H1 (cell line): ENCODE results near the gene SRPX2.

Experiments
- ATF2 ChIP-seq: IDR thresholded peaks from 2 replicates; pipeline ENCODE4 v1.6.1; 2012; ENCODE audit warnings: low read length, inconsistent platforms
- CTCF ChIP-seq, 3 experiments: IDR thresholded peaks; 1 replicate in 2 of 3; 2 replicates in 1 of 3; pipeline versions ENCODE4 v1.5.1 to v1.6.1; 2011; ENCODE audit warnings: low read length in 3 of 3, mild to moderate bottlenecking in 3 of 3, inconsistent platforms in 2 of 3, low read depth in 1 of 3, moderate library complexity in 1 of 3; ENCODE audit not compliant: insufficient read depth in 1 of 3; ENCODE audit errors: control extremely low read depth in 1 of 3
- JUND ChIP-seq: IDR thresholded peaks from 2 replicates; pipeline ENCODE4 v1.6.1; 2011; ENCODE audit warnings: mild to moderate bottlenecking, improper control_type of control experiment, low read length
- KDM4A ChIP-seq: IDR thresholded peaks from one replicate; pipeline ENCODE4 v1.7.1; 2012; ENCODE audit warnings: low read depth, mild to moderate bottlenecking, moderate library complexity, low read length, inconsistent platforms; ENCODE audit not compliant: severe bottlenecking
- MAX ChIP-seq: IDR thresholded peaks from 2 replicates; pipeline ENCODE4 v1.6.1; 2012; ENCODE audit warnings: inconsistent platforms
- POLR2A ChIP-seq, 2 experiments: IDR thresholded peaks; 1 replicate in 1 of 2; 2 replicates in 1 of 2; pipeline ENCODE4 v1.6.1; 2011; ENCODE audit warnings: low read depth in 2 of 2, low read length in 2 of 2, mild to moderate bottlenecking in 2 of 2; ENCODE audit errors: control extremely low read depth in 1 of 2
- POLR2AphosphoS5 ChIP-seq: IDR thresholded peaks from 2 replicates; pipeline ENCODE4 v1.6.1; 2011; ENCODE audit warnings: low read depth, low read length
- RAD21 ChIP-seq, 2 experiments: IDR thresholded peaks in 1 of 2; conservative IDR thresholded peaks in 1 of 2; 2 replicates each; pipeline ENCODE4 v1.6.1; 2011; ENCODE audit warnings: low read depth in 2 of 2, low read length in 2 of 2, improper control_type of control experiment in 1 of 2, inconsistent platforms in 1 of 2, mild to moderate bottlenecking in 1 of 2, moderate library complexity in 1 of 2
- SRF ChIP-seq: IDR thresholded peaks from 2 replicates; pipeline ENCODE4 v1.6.1; 2011; ENCODE audit warnings: mild to moderate bottlenecking, low read depth, low read length, moderate library complexity
- TAF1 ChIP-seq: IDR thresholded peaks from 2 replicates; pipeline ENCODE4 v1.6.1; 2011; ENCODE audit warnings: mild to moderate bottlenecking, low read depth, low read length
- USF2 ChIP-seq: IDR thresholded peaks from 2 replicates; pipeline ENCODE4 v1.6.1; 2011; ENCODE audit warnings: low read length, improper control_type of control experiment
- ZNF274 ChIP-seq: IDR thresholded peaks from 2 replicates; pipeline ENCODE4 v1.7.0; 2012; ENCODE audit warnings: low read length, borderline replicate concordance; ENCODE audit errors: extremely low read depth

- TF ChIP-seq ATF2: no peak
- no peak for TF ChIP-seq SRF
- no peak for TF ChIP-seq RAD21 (IDR thresholded peaks at IDR 0.05 in 1 of 2, conservative IDR thresholded peaks at IDR 0.05 in 1 of 2; ENCODE audit: low read depth in 2 of 2, low read length in 2 of 2)
- no peak for TF ChIP-seq CTCF (IDR thresholded peaks at IDR 0.05; ENCODE audit: control extremely low read depth in 1 of 3, insufficient read depth in 1 of 3, low read depth in 1 of 3, low read length in 3 of 3)
- no peak for TF ChIP-seq POLR2AphosphoS5
- TF ChIP-seq JUND: no peak
- TF ChIP-seq TAF1: no peak
- no peak for TF ChIP-seq USF2
- TF ChIP-seq MAX: no peak
- TF ChIP-seq ZNF274: no peak
- no peak for TF ChIP-seq POLR2A (IDR thresholded peaks at IDR 0.05; ENCODE audit: control extremely low read depth in 1 of 2, low read depth in 2 of 2, low read length in 2 of 2)
- TF ChIP-seq KDM4A: no peak
Observed at GRCh38 chrX:100600340-100600739, 43.7 kb upstream of the SRPX2 start.
